Measurements from ENCODE around the gene ARHGAP26. TPM values are rescaled to one million over a fixed set of nuclear protein-coding genes. Genes with fewer than 3 reads are reported as not detected.

ARHGAP26 gene
- total and polyA plus RNA-seq, 2 donors (not counting 1 experiment from before 2014, with no cell fraction given) = 4.1 to 6.8 TPM

DNA sequence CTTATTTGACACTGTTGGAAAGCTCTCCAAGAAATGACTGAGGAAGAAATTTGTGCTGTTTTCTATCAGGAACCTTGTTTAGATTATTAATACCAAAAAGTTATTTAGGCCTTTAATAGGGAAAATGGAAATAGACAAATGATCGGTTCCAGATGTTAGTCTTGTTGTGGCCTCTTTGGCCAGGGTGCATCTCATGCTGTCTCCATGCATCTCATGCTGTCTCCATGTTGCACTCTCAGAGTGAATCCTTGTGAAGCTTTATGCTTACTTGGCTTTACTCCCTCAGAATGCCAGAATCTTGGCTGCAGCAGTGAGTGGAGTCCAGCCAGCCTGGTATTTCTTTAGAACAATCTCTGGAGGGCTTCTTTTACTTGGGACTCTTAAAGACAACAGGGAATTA, 185.5 kb downstream of the ARHGAP26 start:
- H3K79me2 ChIP-seq (ENCODE audit: control insufficient read depth, insufficient read depth, low read length) = no peaks in the 10 kb centered on the region
- no peaks in the 10 kb centered on the region for H3K27me3 ChIP-seq (ENCODE audit: control insufficient read depth, insufficient read depth, low read length)
- no peak for DNase-seq (ENCODE audit: low read depth in 2 of 2)
- peaks cover 7% of the 10 kb centered on the region for H3K4me1 ChIP-seq (ENCODE audit: control insufficient read depth, extremely low read depth, insufficient read depth, low read length)
- H3K36me3 ChIP-seq (ENCODE audit: control insufficient read depth, insufficient read depth, low read length) = no peaks in the 10 kb centered on the region
- TF ChIP-seq EZH2 (IDR thresholded peaks at IDR 0.05; ENCODE audit: low read length, missing control alignments) = no peak
- TF ChIP-seq, protein P1, sequence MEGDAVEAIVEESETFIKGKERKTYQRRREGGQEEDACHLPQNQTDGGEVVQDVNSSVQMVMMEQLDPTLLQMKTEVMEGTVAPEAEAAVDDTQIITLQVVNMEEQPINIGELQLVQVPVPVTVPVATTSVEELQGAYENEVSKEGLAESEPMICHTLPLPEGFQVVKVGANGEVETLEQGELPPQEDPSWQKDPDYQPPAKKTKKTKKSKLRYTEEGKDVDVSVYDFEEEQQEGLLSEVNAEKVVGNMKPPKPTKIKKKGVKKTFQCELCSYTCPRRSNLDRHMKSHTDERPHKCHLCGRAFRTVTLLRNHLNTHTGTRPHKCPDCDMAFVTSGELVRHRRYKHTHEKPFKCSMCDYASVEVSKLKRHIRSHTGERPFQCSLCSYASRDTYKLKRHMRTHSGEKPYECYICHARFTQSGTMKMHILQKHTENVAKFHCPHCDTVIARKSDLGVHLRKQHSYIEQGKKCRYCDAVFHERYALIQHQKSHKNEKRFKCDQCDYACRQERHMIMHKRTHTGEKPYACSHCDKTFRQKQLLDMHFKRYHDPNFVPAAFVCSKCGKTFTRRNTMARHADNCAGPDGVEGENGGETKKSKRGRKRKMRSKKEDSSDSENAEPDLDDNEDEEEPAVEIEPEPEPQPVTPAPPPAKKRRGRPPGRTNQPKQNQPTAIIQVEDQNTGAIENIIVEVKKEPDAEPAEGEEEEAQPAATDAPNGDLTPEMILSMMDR (conservative IDR thresholded peaks at IDR 0.05 in 1 of 2, IDR thresholded peaks at IDR 0.05 in 1 of 2; ENCODE audit: low read depth in 1 of 2, low read length in 2 of 2) = no peak
- H3K4me3 ChIP-seq (replicated peaks in 1 of 4; ENCODE audit: control extremely low read depth in 1 of 4, insufficient read depth in 1 of 4, low read depth in 3 of 4, low read length in 4 of 4) = no peak overlapping the region
- no peak overlapping the region for H3K27ac ChIP-seq (ENCODE audit: insufficient read depth, low read length)
- H2AFZ ChIP-seq (ENCODE audit: low read length) = no peak overlapping the region
- H3K9me3 ChIP-seq (ENCODE audit: control insufficient read depth, insufficient read depth, low read depth, low read length) = no peaks in the 10 kb centered on the region
- H3K4me2 ChIP-seq (ENCODE audit: extremely low read depth, insufficient read depth, low read length) = no peak overlapping the region
- no peak overlapping the region for H3K9ac ChIP-seq (ENCODE audit: insufficient read depth, low read length)
- no peaks in the 10 kb centered on the region for H4K20me1 ChIP-seq (ENCODE audit: control insufficient read depth, extremely low read depth, insufficient read depth, low read length)

DNA sequence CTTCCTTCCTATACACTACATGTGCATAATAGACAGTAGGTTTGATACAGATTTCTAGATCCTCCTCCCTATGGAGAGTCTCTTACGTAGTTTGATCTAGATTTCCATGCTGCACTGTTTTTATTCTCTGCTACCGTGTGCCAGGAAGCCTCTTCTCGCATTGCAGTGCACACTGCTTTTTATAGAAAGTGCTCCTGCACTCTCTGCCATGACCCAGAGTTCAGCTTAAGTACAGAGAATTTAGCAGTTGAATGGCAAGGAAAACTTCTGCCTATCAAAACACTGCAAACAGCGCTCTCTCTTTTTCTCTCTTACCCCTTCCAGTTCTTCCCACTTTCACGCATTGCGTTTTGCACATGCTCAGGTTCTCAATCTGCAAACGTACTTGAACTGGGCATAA, 187.4 kb downstream of the ARHGAP26 start:
- H3K79me2 ChIP-seq (ENCODE audit: control insufficient read depth, insufficient read depth, low read length) = no peaks in the 10 kb centered on the region
- TF ChIP-seq, protein P1 (conservative IDR thresholded peaks at IDR 0.05 in 1 of 2, IDR thresholded peaks at IDR 0.05 in 1 of 2; ENCODE audit: low read depth in 1 of 2, low read length in 2 of 2) = no peak
- no peak for TF ChIP-seq EZH2 (IDR thresholded peaks at IDR 0.05; ENCODE audit: low read length, missing control alignments)
- H3K4me3 ChIP-seq (replicated peaks in 1 of 4; ENCODE audit: control extremely low read depth in 1 of 4, insufficient read depth in 1 of 4, low read depth in 3 of 4, low read length in 4 of 4) = no peak overlapping the region
- no peak overlapping the region for H3K27ac ChIP-seq (ENCODE audit: insufficient read depth, low read length)
- DNase-seq (ENCODE audit: low read depth in 2 of 2) = no peak
- no peaks in the 10 kb centered on the region for H4K20me1 ChIP-seq (ENCODE audit: control insufficient read depth, extremely low read depth, insufficient read depth, low read length)
- H3K4me1 ChIP-seq (ENCODE audit: control insufficient read depth, extremely low read depth, insufficient read depth, low read length) = peaks cover 7% of the 10 kb centered on the region
- H3K36me3 ChIP-seq (ENCODE audit: control insufficient read depth, insufficient read depth, low read length) = no peaks in the 10 kb centered on the region
- no peaks in the 10 kb centered on the region for H3K27me3 ChIP-seq (ENCODE audit: control insufficient read depth, insufficient read depth, low read length)
- peak overlapping the region; percentile 13 for H3K4me2 ChIP-seq (ENCODE audit: extremely low read depth, insufficient read depth, low read length)
- H2AFZ ChIP-seq (ENCODE audit: low read length) = peak overlapping the region; percentile 22
- H3K9ac ChIP-seq (ENCODE audit: insufficient read depth, low read length) = no peak overlapping the region
- no peaks in the 10 kb centered on the region for H3K9me3 ChIP-seq (ENCODE audit: control insufficient read depth, insufficient read depth, low read depth, low read length)

DNA sequence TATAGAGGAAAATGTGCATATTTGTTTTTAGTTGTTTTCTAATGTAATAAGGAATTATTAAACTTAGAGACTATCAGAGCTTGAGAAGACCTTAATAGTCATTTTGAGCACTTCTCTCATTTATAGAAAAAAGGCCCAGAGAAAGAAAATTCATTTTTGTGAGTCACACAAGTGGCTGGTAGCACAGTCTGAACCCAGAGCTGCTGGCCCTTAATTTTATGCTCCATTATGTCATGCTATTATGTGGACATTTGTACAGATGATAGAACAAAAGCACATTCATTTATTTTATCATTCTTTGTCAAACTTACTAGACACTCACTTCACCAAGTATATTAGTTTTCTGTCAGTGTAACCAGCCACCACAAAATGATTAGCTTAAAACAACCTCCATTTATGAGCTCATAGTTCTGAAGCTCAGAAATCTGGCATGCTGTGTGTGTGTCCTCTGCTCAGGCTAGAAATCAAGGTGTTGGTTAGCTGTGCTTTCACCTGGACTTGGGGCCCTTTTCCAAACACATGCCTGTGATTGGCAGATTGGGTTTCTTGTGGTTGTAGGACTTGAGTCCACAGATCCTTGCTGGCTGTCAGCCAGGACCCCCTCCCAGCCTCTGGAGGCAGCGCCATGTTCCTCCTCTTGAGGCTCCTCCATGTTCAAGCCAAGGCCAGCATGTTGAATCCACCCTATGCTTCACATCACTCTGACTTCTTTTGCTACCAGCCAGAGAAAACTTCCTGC, 188.9 kb downstream of the ARHGAP26 start:
- Histone ChIP-seq H3K36me3 (ENCODE audit: control insufficient read depth, insufficient read depth, low read length) (no peaks in the 10 kb centered on the region), H3K9me3 (ENCODE audit: control insufficient read depth, insufficient read depth, low read depth, low read length) (no peaks in the 10 kb centered on the region), H3K4me3 (replicated peaks in 1 of 4; ENCODE audit: control extremely low read depth in 1 of 4, insufficient read depth in 1 of 4, low read depth in 3 of 4, low read length in 4 of 4) (no peak overlapping the region), H3K27ac (ENCODE audit: insufficient read depth, low read length) (no peak overlapping the region), H3K4me2 (ENCODE audit: extremely low read depth, insufficient read depth, low read length) (no peak overlapping the region), H3K9ac (ENCODE audit: insufficient read depth, low read length) (no peak overlapping the region), H3K79me2 (ENCODE audit: control insufficient read depth, insufficient read depth, low read length) (no peaks in the 10 kb centered on the region), H3K4me1 (ENCODE audit: control insufficient read depth, extremely low read depth, insufficient read depth, low read length) (peaks cover 7% of the 10 kb centered on the region), H4K20me1 (ENCODE audit: control insufficient read depth, extremely low read depth, insufficient read depth, low read length) (no peaks in the 10 kb centered on the region), H2AFZ (ENCODE audit: low read length) (no peak overlapping the region), H3K27me3 (ENCODE audit: control insufficient read depth, insufficient read depth, low read length) (no peaks in the 10 kb centered on the region)
- TF ChIP-seq, protein P1 (conservative IDR thresholded peaks at IDR 0.05 in 1 of 2, IDR thresholded peaks at IDR 0.05 in 1 of 2; ENCODE audit: low read depth in 1 of 2, low read length in 2 of 2) = no peak
- TF ChIP-seq EZH2 (IDR thresholded peaks at IDR 0.05; ENCODE audit: low read length, missing control alignments) = no peak
- peak in 1 of 2 donors; percentile 68 for DNase-seq (ENCODE audit: low read depth in 2 of 2)
